GM19043 (cell line): ENCODE data around the gene KDM6B.

Experiments used
- ATAC-seq: cut with Tn5 transposase; IDR thresholded peaks from one replicate; pipeline ENCODE4 v1.9.1; 2021; ENCODE audit warnings: low read depth; ENCODE audit not compliant: unreplicated experiment

Gene KDM6B

DNA sequence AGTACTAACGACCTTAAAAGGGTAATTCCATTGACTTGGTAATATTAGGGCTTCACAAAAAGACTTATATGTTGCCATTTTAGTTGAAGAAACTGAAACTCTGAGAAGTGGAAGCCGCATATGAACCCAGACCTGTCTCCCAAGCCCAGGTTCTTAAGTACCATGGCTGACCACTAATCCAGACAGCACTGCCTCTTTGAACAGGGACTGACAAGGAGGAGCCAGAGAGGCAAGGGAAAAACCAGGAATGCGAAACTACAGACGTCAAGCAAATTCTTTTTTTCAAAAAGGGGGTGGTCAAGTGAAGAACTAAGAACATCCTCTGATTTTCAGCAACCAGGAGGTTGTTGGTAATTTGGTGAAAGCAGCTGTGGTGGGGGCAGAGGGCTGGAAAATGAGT, 39.0 kb downstream of the KDM6B start:
- ATAC-seq, result no peak

DNA sequence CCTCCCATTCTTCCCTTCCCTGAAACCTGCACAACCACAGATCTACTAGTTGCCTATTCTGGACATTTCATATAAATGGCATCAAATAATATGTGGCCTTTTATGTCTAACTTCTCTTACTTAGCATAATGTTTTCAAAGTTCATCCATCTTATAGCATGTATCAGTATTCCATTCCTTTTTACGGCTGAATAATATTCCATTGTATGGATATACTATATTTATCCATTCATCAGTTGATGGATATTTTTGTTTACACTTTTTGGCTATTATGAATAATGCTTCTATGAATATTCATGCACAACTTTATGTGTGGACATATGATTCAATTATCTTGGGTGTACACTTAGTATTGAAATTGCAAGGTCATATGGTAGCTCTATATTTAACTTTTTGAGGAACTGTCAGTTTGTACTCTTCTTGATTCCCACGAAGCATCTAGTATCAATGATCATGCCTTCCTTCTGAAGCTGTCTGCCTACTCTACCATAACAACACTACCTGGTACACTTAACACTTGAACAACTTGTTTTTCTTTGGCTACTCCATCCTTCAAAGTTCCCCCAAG, 41.9 kb downstream of the KDM6B start:
- ATAC-seq, result no peak

DNA sequence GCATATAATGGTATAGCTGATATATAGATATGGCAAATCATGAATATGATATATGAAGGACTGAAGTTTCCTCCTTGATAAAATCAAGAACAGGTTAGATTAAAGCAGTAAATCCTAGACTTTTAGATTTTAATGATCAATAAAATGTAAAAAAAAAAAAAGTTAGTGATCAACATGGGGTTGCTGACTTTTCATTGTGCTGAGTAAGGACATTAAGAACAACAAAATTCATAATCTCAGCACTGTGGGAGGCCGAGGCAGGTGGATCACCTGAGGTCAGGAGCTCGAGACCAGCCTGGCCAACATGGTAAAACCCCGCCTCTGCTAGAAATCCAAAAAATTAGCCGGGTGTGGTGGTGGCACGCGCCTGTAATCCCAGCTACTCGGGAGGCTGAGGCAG, 44.2 kb downstream of the KDM6B start:
- ATAC-seq, result no peak

DNA sequence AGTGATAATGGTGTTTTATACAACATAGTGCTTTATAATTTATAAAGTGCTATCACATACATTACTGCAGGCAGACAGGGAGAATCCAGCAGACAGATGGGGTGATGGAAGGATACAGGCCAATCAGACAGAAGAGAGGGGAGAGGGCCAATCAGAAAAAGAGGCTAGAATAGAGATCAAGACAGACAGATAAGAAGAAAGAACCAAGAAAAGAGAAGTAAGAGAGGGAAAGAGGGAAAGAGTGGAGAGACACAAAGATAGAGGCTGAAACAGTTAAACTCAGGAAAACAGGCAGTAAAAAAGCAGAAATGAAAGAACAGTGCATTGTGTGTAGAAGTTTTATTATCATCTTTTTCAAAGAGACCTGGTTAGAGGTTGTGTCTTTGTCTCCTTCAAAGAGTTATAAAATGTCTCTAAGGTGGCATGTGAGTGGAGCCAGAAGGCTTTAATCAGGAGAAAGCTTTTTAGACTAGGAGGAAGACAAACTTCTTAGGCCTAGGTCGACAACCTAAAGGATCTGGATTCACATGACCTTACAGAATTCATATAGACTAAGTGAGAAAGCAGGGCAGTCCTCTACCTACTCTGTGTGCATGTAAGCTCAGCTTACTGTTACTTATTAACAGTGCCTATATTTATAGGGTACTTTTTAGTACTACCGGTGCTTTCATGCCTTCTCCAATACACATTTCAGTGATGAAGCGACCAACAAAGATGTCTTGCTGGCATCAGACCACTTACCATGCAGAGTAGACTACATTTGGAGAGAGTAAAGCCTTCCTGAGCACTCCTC, 46.3 kb downstream of the KDM6B start:
- no peak for ATAC-seq

DNA sequence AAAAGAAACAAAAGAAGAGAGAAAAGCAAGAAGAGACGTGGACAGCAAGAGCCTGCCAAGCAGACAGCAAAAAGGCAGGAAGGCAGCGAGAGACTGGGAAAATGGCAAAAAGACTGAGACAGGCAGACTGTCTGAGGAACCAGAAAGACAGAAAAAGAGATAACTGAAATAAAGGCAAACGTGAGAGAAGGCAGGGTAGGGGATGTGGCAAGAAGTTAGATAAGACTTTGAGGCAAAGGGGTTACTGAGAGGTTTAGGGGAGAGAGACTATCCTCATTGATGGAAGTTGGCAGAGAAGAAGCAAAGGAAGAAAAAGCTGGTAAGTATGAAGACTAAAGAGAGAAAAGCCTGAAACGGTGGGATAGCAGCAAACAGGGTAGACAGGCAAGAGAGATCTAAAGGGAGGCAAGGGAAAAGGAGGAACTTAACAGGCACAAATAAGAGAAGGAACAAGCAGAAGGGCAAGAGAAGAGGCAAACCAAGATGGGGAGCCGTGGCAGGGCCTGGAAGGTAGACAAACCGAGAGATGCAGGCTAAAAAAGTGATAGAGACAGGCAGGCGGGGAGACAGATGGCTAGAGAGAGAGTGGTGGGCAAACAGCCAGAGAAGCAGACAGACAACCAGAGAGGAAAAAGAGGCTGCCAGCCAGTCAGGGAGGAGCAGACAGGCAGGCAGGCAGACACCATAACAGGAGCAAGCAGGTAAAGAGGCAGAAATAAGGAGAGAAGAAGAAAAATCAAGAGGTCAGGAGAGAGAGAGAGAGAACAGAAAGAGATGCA, 47.4 kb downstream of the KDM6B start:
- no peak for ATAC-seq

DNA sequence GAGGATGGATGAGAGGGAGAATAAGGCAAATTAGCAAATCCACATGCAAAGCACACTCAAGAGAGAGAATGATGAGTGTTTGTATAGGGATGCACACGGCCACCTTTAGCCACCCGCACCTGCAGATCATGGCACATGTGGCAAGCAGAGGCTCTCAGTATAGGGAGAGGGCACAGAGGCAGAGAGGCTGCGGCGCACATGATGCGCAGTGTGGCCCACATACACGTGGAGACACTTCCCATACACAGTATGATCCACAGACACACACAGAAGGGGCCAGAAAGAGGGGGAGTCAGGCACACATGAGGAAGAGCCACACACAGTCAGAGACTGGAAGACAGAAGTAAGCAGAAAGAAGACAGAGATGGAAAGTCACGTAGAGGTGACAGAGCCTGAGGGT, 48.1 kb downstream of the KDM6B start:
- no peak for ATAC-seq

DNA sequence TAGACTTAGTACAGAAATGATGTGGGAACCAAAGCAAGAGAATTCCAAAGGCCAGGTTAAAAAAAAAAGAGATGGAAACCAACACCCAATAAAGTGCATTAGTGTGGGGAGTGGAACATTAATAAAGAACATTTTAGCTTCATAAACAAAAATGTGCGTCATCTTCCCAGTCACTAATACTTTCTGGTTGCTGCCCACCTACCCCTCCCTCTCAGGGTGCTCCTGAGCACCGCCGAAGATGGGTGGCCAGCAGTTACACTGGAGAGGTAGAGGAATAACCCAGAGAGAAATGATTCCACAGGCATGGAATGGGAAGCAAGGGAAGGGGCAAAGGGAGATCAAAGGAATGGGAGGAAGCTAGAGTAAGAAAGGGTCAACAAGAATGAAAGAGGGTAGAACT, 48.6 kb downstream of the KDM6B start:
- ATAC-seq, result no peak
